ENCODE data around the gene COX7B2. TPM values are rescaled to one million over a fixed set of nuclear protein-coding genes. Genes with fewer than 3 reads are reported as not detected.

COX7B2 gene
- total and polyA plus RNA-seq, 7 donors, result not detected

DNA sequence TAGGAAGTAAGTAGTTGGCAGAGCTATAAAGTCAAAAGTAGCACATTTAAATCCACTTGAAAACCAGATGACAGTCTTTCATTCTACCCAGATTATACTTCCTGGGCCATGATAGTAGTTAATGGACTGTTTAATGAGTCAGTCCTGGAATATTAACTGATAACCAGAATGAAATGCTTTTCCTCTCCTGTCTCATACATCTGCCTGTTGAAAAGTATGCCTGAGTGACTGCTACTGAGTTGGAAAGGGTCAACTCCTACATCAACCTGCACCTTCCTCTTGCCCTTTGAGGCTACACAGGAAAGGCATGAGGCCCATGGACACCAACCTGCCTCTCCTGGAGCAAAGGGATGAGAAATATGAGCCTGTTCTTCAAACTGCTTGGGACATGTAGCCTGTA, 36.0 kb upstream of the COX7B2 start:
- Histone ChIP-seq H3K36me3 (no peaks in the 10 kb centered on the region), H3K27me3 (no peaks in the 10 kb centered on the region), H3K4me1 (no peaks in the 10 kb centered on the region), H3K4me3 (no peak overlapping the region), H3K9me3 (no peaks in the 10 kb centered on the region), H3K27ac (no peak overlapping the region)
- DNase-seq, result no peak
- TF ChIP-seq POLR2AphosphoS5 (IDR thresholded peaks at IDR 0.05) (no peak), POLR2A (IDR thresholded peaks at IDR 0.05) (no peak), EP300 (IDR thresholded peaks at IDR 0.05) (no peak)
- TF ChIP-seq, protein P1, sequence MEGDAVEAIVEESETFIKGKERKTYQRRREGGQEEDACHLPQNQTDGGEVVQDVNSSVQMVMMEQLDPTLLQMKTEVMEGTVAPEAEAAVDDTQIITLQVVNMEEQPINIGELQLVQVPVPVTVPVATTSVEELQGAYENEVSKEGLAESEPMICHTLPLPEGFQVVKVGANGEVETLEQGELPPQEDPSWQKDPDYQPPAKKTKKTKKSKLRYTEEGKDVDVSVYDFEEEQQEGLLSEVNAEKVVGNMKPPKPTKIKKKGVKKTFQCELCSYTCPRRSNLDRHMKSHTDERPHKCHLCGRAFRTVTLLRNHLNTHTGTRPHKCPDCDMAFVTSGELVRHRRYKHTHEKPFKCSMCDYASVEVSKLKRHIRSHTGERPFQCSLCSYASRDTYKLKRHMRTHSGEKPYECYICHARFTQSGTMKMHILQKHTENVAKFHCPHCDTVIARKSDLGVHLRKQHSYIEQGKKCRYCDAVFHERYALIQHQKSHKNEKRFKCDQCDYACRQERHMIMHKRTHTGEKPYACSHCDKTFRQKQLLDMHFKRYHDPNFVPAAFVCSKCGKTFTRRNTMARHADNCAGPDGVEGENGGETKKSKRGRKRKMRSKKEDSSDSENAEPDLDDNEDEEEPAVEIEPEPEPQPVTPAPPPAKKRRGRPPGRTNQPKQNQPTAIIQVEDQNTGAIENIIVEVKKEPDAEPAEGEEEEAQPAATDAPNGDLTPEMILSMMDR (IDR thresholded peaks at IDR 0.05), result no peak
- intact Hi-C loops (cut with DNase I), result no loop called here

DNA sequence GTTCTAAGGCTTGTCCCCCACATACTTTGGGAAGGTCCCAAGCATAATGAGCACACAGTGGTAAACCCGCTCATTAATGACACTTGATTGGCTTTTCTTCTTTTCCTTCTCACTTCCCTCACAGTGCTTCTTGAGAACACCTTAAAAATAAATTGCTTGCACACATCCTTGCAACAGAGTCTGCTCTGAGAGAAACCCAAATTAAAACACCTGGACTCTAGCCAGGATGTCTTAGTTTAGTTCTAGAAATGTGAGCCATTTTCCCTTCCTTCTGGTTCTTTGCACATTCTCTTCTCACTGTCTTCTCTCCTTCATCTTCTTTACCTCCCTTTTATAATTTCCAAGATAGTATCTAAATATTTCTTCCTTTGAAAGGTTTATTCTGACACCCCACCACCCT, 35.3 kb upstream of the COX7B2 start:
- intact Hi-C loops (cut with DNase I), result no loop called here
- Histone ChIP-seq H3K27me3 (no peaks in the 10 kb centered on the region), H3K27ac (no peak overlapping the region), H3K4me3 (no peak overlapping the region), H3K36me3 (no peaks in the 10 kb centered on the region), H3K4me1 (no peaks in the 10 kb centered on the region), H3K9me3 (no peaks in the 10 kb centered on the region)
- 91 to 99% methylated on average over 1 of the region's 1 CpG for WGBS, 2 donors
- DNase-seq, result no peak
- TF ChIP-seq EP300 (IDR thresholded peaks at IDR 0.05) (no peak), POLR2A (IDR thresholded peaks at IDR 0.05) (no peak), POLR2AphosphoS5 (IDR thresholded peaks at IDR 0.05) (no peak)
- TF ChIP-seq, protein P1 (IDR thresholded peaks at IDR 0.05), result no peak

DNA sequence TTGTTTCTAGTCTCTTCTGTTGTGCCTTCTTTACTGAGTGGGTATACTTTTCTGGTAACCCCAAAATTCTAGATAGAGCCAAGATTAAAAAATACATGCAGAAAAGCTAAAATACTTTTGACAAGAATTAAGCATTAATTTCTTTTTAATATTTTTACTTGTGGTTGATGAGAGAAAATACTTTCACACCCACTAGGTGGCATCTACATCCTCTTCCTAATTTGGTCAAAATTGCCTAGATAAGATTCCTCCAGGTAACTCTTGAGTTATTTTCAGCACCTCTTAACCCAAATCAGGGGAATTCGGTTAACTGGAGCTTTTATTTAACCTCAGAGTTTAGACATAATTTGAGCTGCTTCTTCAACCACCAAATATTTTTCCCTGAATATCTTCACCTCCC, 28.4 kb upstream of the COX7B2 start:
- WGBS, 2 donors, result 68 to 86% methylated on average over 1 of the region's 1 CpG

DNA sequence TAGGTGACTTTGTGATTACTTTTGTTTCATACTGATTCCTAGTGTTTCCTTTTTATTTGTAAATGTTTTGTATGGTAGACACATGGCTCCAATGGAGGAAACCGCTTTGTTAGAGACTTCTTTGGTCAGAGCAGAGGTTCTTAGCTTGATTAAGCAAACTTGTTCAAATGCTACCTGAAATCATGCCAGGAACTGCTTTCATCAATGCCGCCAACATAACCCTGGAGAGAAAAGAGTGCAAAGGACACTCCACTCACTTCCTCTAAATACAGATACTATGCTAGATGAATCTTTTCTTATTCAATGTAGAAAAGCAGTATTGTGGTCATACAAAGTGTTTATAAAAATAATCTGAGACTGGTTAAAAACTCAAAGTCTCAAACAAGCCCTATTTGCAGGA, 25.7 kb upstream of the COX7B2 start:
- Histone ChIP-seq H3K4me1 (no peaks in the 10 kb centered on the region), H3K27ac (no peak overlapping the region), H3K4me3 (no peak overlapping the region), H3K9me3 (no peaks in the 10 kb centered on the region), H3K27me3 (no peaks in the 10 kb centered on the region), H3K36me3 (no peaks in the 10 kb centered on the region)
- no peak for DNase-seq
- intact Hi-C loops (cut with DNase I), result no loop called here
- TF ChIP-seq POLR2A (IDR thresholded peaks at IDR 0.05) (no peak), POLR2AphosphoS5 (IDR thresholded peaks at IDR 0.05) (no peak), EP300 (IDR thresholded peaks at IDR 0.05) (no peak)
- TF ChIP-seq, protein P1 (IDR thresholded peaks at IDR 0.05), result no peak
- WGBS, 2 donors, result 16 to 73% methylated on average over 2 of the region's 2 CpGs

More for the DNA sequence above, 28.4 kb upstream of the COX7B2 start:
- no peak for TF ChIP-seq POLR2A (IDR thresholded peaks at IDR 0.05)
- TF ChIP-seq POLR2AphosphoS5 (IDR thresholded peaks at IDR 0.05), result no peak
- TF ChIP-seq EP300 (IDR thresholded peaks at IDR 0.05), result no peak
- Histone ChIP-seq H3K36me3 (no peaks in the 10 kb centered on the region), H3K27ac (no peak overlapping the region), H3K4me3 (no peak overlapping the region), H3K9me3 (no peaks in the 10 kb centered on the region), H3K4me1 (no peaks in the 10 kb centered on the region), H3K27me3 (no peaks in the 10 kb centered on the region)
- intact Hi-C loops (cut with DNase I), result no loop called here
- no peak for DNase-seq

DNA sequence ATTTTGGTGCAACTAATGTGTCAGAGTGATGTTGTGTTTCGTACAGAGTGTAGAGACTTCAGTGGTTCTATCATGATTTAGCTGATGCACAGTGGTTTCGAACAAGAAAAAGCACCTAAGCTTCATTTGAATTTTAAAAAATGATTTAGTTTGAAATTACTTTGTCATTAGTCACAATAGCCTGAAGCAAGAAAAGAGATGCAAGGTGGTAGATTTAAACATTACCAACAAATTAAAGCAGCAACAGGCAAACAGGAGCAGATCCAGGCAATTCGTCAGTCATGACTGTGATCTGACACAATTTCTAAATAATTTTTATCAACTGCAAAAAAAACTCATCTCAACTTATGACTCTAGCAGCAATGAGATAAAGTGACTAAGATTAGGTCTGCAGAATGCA, 24.6 kb upstream of the COX7B2 start:
- no peaks in the 10 kb centered on the region for H3K27me3 ChIP-seq
- no peak overlapping the region for H3K27ac ChIP-seq
- no peaks in the 10 kb centered on the region for H3K36me3 ChIP-seq
- no peak for TF ChIP-seq EP300 (IDR thresholded peaks at IDR 0.05)
- no peak for TF ChIP-seq POLR2A (IDR thresholded peaks at IDR 0.05)
- TF ChIP-seq, protein P1 (IDR thresholded peaks at IDR 0.05), result no peak
- TF ChIP-seq POLR2AphosphoS5 (IDR thresholded peaks at IDR 0.05), result no peak
- 87 to 89% methylated on average over 3 of the region's 3 CpGs for WGBS, 2 donors
- no peaks in the 10 kb centered on the region for H3K4me1 ChIP-seq
- H3K9me3 ChIP-seq, result no peaks in the 10 kb centered on the region
- no peak overlapping the region for H3K4me3 ChIP-seq
- intact Hi-C loops (cut with DNase I), result no loop called here
- no peak for DNase-seq
